Glutamatergic neuron (in vitro differentiated cells): ENCODE data around the gene DENND2A. TPM values are rescaled to one million over a fixed set of nuclear protein-coding genes. Genes with fewer than 3 reads are reported as not detected.

Source experiments
- DNase-seq: peaks from one replicate; pipeline ENCODE4 v3.0.0; 2022
- H3K27ac Mint-ChIP-seq: one replicate; pipeline ENCODE4 v1.8.0; 2020; ENCODE audit warnings: mild to moderate bottlenecking, mixed read lengths, inconsistent platforms; ENCODE audit not compliant: unreplicated experiment
- H3K27me3 Mint-ChIP-seq: one replicate; pipeline ENCODE4 v1.8.0; 2020; ENCODE audit warnings: mild to moderate bottlenecking, moderate library complexity, mixed read lengths, inconsistent platforms; ENCODE audit not compliant: unreplicated experiment
- H3K36me3 Mint-ChIP-seq: one replicate; pipeline ENCODE4 v1.8.0; 2020; ENCODE audit warnings: mild to moderate bottlenecking, mixed read lengths, inconsistent platforms; ENCODE audit not compliant: unreplicated experiment
- H3K4me1 Mint-ChIP-seq: one replicate; pipeline ENCODE4 v1.8.0; 2020; ENCODE audit warnings: mild to moderate bottlenecking, low read depth, mixed read lengths, inconsistent platforms; ENCODE audit not compliant: unreplicated experiment
- H3K4me3 Mint-ChIP-seq: one replicate; pipeline ENCODE4 v1.8.0; 2020; ENCODE audit warnings: mild to moderate bottlenecking, mixed read lengths, inconsistent platforms; ENCODE audit not compliant: unreplicated experiment
- H3K9me3 Mint-ChIP-seq: one replicate; pipeline ENCODE4 v1.8.0; 2020; ENCODE audit warnings: mild to moderate bottlenecking, moderate library complexity, mixed read lengths, inconsistent platforms; ENCODE audit not compliant: unreplicated experiment
- total RNA-seq: library from RNA; stranded (reverse); fragmentation: NEBNext Ultra II Directional; extraction: Animal tissue kit (Norgen Biotek cat#: 25700); gene quantifications from one replicate; pipeline ENCODE4 v1.2.1, GENCODE V29; 2021; ENCODE audit not compliant: unreplicated experiment
- TF ChIP-seq, protein P1 (sequence below): fragments of 200-600 bp; sonication (generic); IDR thresholded peaks from one replicate; pipeline ENCODE4 v1.5.0; 2021; ENCODE audit not compliant: partially characterized antibody, unreplicated experiment

The DENND2A gene
- total RNA-seq, 1 donor from 2014 or later, result 64.7 TPM

DNA sequence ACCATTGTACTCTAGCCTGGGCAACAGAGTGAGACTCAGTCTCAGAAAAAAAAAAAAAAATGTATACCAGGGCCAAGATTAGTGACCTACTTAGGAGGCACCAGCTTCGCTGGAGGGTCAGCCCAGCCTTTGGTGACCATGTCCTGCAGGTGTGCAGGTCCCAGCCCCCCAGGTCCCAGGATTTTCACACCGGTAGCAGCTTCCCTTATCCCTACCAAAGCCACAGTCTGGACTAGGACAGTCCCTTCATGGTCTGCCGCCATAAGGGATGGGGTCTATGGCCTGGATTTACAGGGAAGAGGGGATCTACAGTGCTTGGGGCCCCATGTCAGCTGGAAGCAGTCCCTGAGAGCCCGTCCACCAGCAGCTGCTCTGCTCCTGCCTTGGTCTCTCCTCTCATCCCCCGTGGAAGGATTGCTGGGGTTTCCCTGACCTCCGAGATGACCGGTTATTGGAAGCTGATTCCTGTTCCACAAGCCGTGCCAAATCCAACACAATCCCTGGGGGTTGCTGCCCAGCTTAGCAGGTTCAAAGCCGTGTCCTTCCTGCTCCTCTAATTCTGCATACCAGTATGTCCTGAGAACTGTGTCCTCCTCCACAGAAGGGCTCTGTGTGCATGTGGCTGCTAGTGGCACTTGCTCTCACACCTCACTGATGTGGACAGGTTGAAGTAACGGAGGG is 44.9 kb upstream of the DENND2A start:
- TF ChIP-seq, protein P1, sequence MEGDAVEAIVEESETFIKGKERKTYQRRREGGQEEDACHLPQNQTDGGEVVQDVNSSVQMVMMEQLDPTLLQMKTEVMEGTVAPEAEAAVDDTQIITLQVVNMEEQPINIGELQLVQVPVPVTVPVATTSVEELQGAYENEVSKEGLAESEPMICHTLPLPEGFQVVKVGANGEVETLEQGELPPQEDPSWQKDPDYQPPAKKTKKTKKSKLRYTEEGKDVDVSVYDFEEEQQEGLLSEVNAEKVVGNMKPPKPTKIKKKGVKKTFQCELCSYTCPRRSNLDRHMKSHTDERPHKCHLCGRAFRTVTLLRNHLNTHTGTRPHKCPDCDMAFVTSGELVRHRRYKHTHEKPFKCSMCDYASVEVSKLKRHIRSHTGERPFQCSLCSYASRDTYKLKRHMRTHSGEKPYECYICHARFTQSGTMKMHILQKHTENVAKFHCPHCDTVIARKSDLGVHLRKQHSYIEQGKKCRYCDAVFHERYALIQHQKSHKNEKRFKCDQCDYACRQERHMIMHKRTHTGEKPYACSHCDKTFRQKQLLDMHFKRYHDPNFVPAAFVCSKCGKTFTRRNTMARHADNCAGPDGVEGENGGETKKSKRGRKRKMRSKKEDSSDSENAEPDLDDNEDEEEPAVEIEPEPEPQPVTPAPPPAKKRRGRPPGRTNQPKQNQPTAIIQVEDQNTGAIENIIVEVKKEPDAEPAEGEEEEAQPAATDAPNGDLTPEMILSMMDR, result no peak
- no peaks in the 10 kb centered on the region for H3K36me3 Mint-ChIP-seq
- no peaks in the 10 kb centered on the region for H3K4me1 Mint-ChIP-seq
- no peak overlapping the region for H3K27ac Mint-ChIP-seq
- no peak overlapping the region for H3K4me3 Mint-ChIP-seq
- H3K27me3 Mint-ChIP-seq, result no peaks in the 10 kb centered on the region
- H3K9me3 Mint-ChIP-seq, result no peaks in the 10 kb centered on the region
- DNase-seq, result no peak

DNA sequence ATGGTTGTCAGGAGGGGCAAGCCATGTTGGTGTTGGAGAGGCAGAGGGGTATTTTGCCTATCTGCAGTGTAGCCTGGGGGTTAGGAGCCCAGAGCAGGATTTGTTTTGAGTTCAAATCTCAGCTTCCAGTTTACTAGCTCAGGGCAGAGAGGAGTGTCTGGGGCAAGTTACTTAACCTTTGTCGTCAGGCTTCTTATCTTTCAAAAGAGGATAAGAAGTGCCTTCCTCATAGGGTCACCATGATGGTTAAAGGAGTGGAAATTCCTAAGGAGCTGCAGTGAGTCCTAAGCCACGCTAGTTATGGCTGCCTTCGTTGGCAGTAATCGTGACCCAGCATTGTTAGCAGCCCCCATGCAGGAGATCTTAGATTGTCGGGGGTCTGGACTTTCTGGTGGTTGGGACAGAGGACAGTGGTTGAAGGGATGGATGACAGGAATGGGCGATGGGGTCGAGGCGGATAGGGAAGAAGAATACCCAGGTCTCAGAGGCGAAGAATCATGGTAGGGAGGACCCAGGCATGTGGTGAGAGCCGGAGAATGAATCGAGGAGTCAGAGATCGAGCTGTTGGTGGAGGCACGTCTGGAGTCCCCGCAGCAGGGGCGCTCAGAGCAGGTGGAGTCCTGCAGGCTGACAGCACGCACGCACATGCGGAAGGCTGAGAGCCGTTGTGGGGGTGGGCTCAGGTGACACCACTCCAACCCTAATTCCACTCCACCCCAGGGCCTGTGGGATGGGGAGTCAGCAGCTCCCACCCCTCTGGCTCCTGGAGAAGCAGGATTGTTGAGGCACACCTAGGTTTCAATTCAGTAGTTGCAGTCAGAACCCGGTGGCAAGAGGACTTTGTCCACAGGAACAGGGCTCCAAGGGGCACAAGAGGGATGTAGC is 43.7 kb upstream of the DENND2A start:
- Mint-ChIP-seq H3K27me3 (no peaks in the 10 kb centered on the region), H3K4me1 (no peaks in the 10 kb centered on the region), H3K4me3 (no peak overlapping the region), H3K9me3 (no peaks in the 10 kb centered on the region), H3K36me3 (no peaks in the 10 kb centered on the region), H3K27ac (no peak overlapping the region)
- no peak for DNase-seq
- TF ChIP-seq, protein P1, result no peak

DNA sequence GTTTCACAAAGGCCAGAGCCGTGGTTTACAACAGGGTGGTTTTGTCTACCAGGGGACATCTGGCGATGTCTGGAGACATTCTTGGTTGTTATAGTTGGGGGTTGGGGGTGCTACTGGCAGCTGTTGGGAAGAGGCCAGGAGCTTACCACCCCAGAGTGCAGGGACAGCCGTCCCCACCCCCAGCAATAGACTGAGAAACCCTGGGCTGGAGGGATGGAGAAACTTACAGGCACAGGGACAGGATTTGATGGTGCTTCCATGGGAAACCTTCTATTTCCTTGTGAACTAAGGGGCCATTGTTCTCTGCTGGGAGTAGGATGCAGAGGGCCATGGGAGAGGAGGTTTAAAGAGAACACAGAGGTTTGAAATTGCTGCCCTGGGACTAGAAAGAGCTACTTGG is 43.0 kb upstream of the DENND2A start:
- DNase-seq, result no peak
- Mint-ChIP-seq H3K27me3 (no peaks in the 10 kb centered on the region), H3K4me3 (no peak overlapping the region), H3K9me3 (no peaks in the 10 kb centered on the region), H3K36me3 (no peaks in the 10 kb centered on the region), H3K27ac (no peak overlapping the region), H3K4me1 (no peaks in the 10 kb centered on the region)
- TF ChIP-seq, protein P1, result no peak

DNA sequence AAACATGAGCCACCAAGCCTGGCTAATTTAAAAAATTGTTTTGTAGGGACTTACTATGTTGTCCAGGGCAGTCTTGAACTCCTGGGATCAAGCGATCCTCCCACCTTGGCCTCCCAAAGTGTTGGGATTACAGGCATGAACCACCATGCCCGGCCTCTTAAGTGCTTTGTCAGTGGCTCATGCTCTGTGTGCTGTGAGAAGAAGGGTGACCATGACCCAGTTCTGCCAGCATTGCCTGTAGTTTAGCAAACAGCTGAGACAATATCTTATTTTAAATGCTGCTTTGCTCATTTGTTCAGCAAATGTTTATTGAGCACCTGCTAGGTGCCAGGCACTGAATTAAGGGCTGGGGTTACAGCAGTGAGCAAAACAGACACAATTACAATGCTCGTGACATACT is 41.2 kb upstream of the DENND2A start:
- Mint-ChIP-seq H3K4me1 (no peaks in the 10 kb centered on the region), H3K9me3 (no peaks in the 10 kb centered on the region), H3K4me3 (no peak overlapping the region), H3K27ac (no peak overlapping the region), H3K27me3 (no peaks in the 10 kb centered on the region), H3K36me3 (no peaks in the 10 kb centered on the region)
- DNase-seq, result no peak
- TF ChIP-seq, protein P1, result no peak

DNA sequence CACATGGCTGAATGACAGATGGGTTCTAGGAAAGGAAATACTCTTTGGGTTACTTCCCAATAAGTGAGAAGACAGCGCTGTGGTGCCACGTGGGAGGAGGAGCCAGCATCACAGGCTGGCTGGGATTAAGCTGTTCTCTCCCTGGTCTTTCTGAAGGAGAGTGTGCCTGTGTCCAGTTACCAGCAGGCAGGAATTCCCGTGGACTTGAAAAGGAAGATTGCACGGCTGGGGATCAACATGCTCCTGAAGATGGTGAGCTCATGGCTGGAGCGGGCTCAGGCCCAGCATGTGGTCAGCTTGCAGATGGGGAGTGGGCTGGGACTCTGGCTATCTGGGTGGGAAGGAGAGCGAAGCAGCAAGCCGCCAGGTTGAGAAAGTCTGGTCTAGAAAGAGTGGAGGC is 40.3 kb upstream of the DENND2A start:
- Mint-ChIP-seq H3K27me3 (no peaks in the 10 kb centered on the region), H3K36me3 (no peaks in the 10 kb centered on the region), H3K4me1 (no peaks in the 10 kb centered on the region), H3K9me3 (no peaks in the 10 kb centered on the region), H3K27ac (no peak overlapping the region), H3K4me3 (no peak overlapping the region)
- TF ChIP-seq, protein P1, result no peak
- DNase-seq, result no peak
